HCT116 (cell line): ENCODE results near the gene HPS1. TPM values are rescaled to one million over a fixed set of nuclear protein-coding genes. Genes with fewer than 3 reads are reported as not detected.

ENCODE experiments used
- ATAC-seq: fragments of 200-7000 bp; cut with Tn5 transposase; 2 replicates; pipeline ENCODE4 v1.9.1; 2020; ENCODE audit warnings: mild to moderate bottlenecking, moderate library complexity
- BruUV-seq: library from RNA; stranded (reverse); fragments of 400-500 nt; replicated peaks from 2 replicates; lab custom pipeline; 2021; lab: Mats Ljungman, UMichigan
- CTCF ChIA-PET: fragments of 300-600 bp; sonication (Branson Sonifier 250); formaldehyde crosslinking; loops from one replicate; lab custom pipeline; 2021; ENCODE audit warnings: antibody characterized with exemption; lab: Charles Lee
- POLR2A ChIA-PET: fragments of 300-600, 350-600 bp; sonication (Branson Sonifier 250); formaldehyde crosslinking; loops from one replicate; lab custom pipeline; 2021; ENCODE audit warnings: antibody characterized with exemption; lab: Charles Lee
- RAD21 ChIA-PET, 2 experiments: fragments of 300-600 bp; sonication (Branson Sonifier 250); formaldehyde crosslinking; loops; one replicate each; lab custom pipeline; 2023; ENCODE audit warnings: low total read pairs in 2 of 2; ENCODE audit not compliant: uncharacterized antibody in 2 of 2, unreplicated experiment in 2 of 2, low non-redundant PET in 1 of 2; lab: Charles Lee
- DNase-seq: peaks from one replicate; pipeline ENCODE4 v3.0.0-alpha.2; 2010; ENCODE audit warnings: low read depth, low spot score
- H2AFZ ChIP-seq: fragments of 200-600 bp; shearing (Covaris generic), sonication (generic); 2 replicates; pipeline ENCODE4 v1.6.1; 2017; ENCODE audit warnings: low read depth, mixed run types, mixed read lengths, antibody characterized with exemption, low read length; ENCODE audit not compliant: poor library complexity, severe bottlenecking
- H3K27ac ChIP-seq: 2 replicates; pipeline ENCODE4 v1.5.1; 2012; ENCODE audit warnings: low read depth, low read length
- H3K27me3 ChIP-seq: fragments of 200-600 bp; sonication (generic); 2 replicates; pipeline ENCODE4 v1.6.1; 2016; ENCODE audit warnings: mixed run types, low read length, mixed read lengths; ENCODE audit not compliant: insufficient read depth
- H3K36me3 ChIP-seq, 2 experiments: fragments of 200-500 bp in 1 of 2; fragments of 200-600 bp in 1 of 2; sonication (Bioruptor generic) in 1 of 2; sonication (generic) in 1 of 2; 2 replicates each; pipeline versions ENCODE4 v1.5.1 to v1.6.1; 2014 to 2016; ENCODE audit warnings: low read length in 2 of 2, inconsistent platforms in 1 of 2, mixed read lengths in 1 of 2, mixed run types in 1 of 2; ENCODE audit not compliant: insufficient read depth in 2 of 2, control insufficient read depth in 1 of 2
- H3K4me1 ChIP-seq, 2 experiments: fragments of 200-600 bp in 1 of 2; sonication (generic) in 1 of 2; 2 replicates each; pipeline versions ENCODE4 v1.5.1 to v1.6.1; 2012 to 2017; ENCODE audit warnings: low read length in 2 of 2, inconsistent platforms in 1 of 2, mild to moderate bottlenecking in 1 of 2, mixed read lengths in 1 of 2, mixed run types in 1 of 2, moderate library complexity in 1 of 2; ENCODE audit not compliant: insufficient read depth in 2 of 2, control insufficient read depth in 1 of 2
- H3K4me2 ChIP-seq: fragments of 200-600 bp; sonication (generic); 2 replicates; pipeline ENCODE4 v1.6.1; 2017; ENCODE audit warnings: mixed run types, low read length, mixed read lengths
- H3K4me3 ChIP-seq, 2 experiments: fragments of 200-600 bp in 1 of 2; sonication (generic) in 1 of 2; replicated peaks in 1 of 2; 2 replicates each; pipeline ENCODE4 v1.5.1; 2011 to 2016; ENCODE audit warnings: low read length in 2 of 2, control low read depth in 1 of 2, low read depth in 1 of 2, mild to moderate bottlenecking in 1 of 2, mixed read lengths in 1 of 2, mixed run types in 1 of 2
- H3K79me2 ChIP-seq: fragments of 200-600 bp; sonication (generic); 2 replicates; pipeline ENCODE4 v1.6.1; 2017; ENCODE audit warnings: mild to moderate bottlenecking, mixed run types, low read length, moderate library complexity, mixed read lengths; ENCODE audit not compliant: insufficient read depth
- H3K9ac ChIP-seq: fragments of 200-600 bp; sonication (generic); 2 replicates; pipeline ENCODE4 v1.6.1; 2016; ENCODE audit warnings: low read length, mixed read lengths
- H3K9me2 ChIP-seq: fragments of 200-600 bp; sonication (generic), shearing (Covaris generic); 2 replicates; pipeline ENCODE4 v1.6.1; 2017; ENCODE audit warnings: mixed run types, mild to moderate bottlenecking, moderate library complexity; ENCODE audit not compliant: insufficient read depth
- H3K9me3 ChIP-seq, 2 experiments: fragments of 200-500 bp in 1 of 2; fragments of 200-600 bp in 1 of 2; sonication (Bioruptor generic) in 1 of 2; sonication (generic) in 1 of 2; 2 replicates each; pipeline ENCODE4 v1.6.1; 2014 to 2017; ENCODE audit warnings: low read length in 2 of 2, mixed read lengths in 2 of 2, inconsistent platforms in 1 of 2, low read depth in 1 of 2, mild to moderate bottlenecking in 1 of 2, mixed run types in 1 of 2, moderate library complexity in 1 of 2; ENCODE audit not compliant: control insufficient read depth in 1 of 2, insufficient read depth in 1 of 2
- H4K20me1 ChIP-seq: fragments of 200-600 bp; sonication (generic), shearing (Covaris generic); 2 replicates; pipeline ENCODE4 v1.6.1; 2017; ENCODE audit warnings: mixed run types, mild to moderate bottlenecking, moderate library complexity; ENCODE audit not compliant: insufficient read depth
- ATF3 ChIP-seq: IDR thresholded peaks from 2 replicates; pipeline ENCODE4 v1.6.1; 2012
- CBX3 ChIP-seq: IDR thresholded peaks from 2 replicates; pipeline ENCODE4 v1.6.1; 2012; ENCODE audit warnings: low read depth
- CEBPB ChIP-seq: IDR thresholded peaks from 2 replicates; pipeline ENCODE4 v1.6.1; 2012; ENCODE audit warnings: low read depth
- CTCF ChIP-seq, 3 experiments: fragments of 200-600 bp in 1 of 3; sonication (generic) in 1 of 3; IDR thresholded peaks in 2 of 3; conservative IDR thresholded peaks in 1 of 3; 2 replicates each; pipeline ENCODE4 v1.5.1; 2012 to 2017; ENCODE audit warnings: low read depth in 2 of 3, low read length in 2 of 3, antibody characterized with exemption in 1 of 3, borderline replicate concordance in 1 of 3, control low read depth in 1 of 3, mild to moderate bottlenecking in 1 of 3, mixed read lengths in 1 of 3, mixed run types in 1 of 3, moderate library complexity in 1 of 3; ENCODE audit not compliant: insufficient read depth in 1 of 3
- EGR1 ChIP-seq: IDR thresholded peaks from 2 replicates; pipeline ENCODE4 v1.6.1; 2012; ENCODE audit warnings: low read depth
- EZH2 ChIP-seq: fragments of 200-600 bp; sonication (generic); IDR thresholded peaks from 2 replicates; pipeline ENCODE4 v1.6.1; 2017; ENCODE audit warnings: antibody characterized with exemption, mixed run types
- EZH2phosphoT487 ChIP-seq: fragments of 200-600 bp; IDR thresholded peaks from 2 replicates; pipeline ENCODE4 v1.6.1; 2018; ENCODE audit warnings: antibody characterized with exemption, borderline replicate concordance
- FOSL1 ChIP-seq: IDR thresholded peaks from 2 replicates; pipeline ENCODE4 v1.6.1; 2012; ENCODE audit warnings: low read depth
- JUND ChIP-seq: IDR thresholded peaks from 2 replicates; pipeline ENCODE4 v1.6.1; 2012
- POLR2AphosphoS5 ChIP-seq: IDR thresholded peaks from 2 replicates; pipeline ENCODE4 v1.6.1; 2011; ENCODE audit warnings: mild to moderate bottlenecking, low read depth, low read length, moderate library complexity
- RAD21 ChIP-seq: IDR thresholded peaks from 2 replicates; pipeline ENCODE4 v1.6.1; 2012; ENCODE audit warnings: low read depth, mild to moderate bottlenecking
- TCF7L2 ChIP-seq: IDR thresholded peaks from 2 replicates; pipeline ENCODE4 v1.7.0; 2011; ENCODE audit warnings: borderline replicate concordance, inconsistent platforms; ENCODE audit not compliant: insufficient read depth, insufficient read length; ENCODE audit errors: extremely low read depth
- YY1 ChIP-seq: IDR thresholded peaks from 2 replicates; pipeline ENCODE4 v1.6.1; 2011; ENCODE audit warnings: low read length, low read depth, moderate library complexity, mild to moderate bottlenecking; ENCODE audit not compliant: insufficient replicate concordance; ENCODE audit errors: extremely low read depth
- ZFX ChIP-seq: fragments of 450-650 bp; IDR thresholded peaks from 2 replicates; pipeline ENCODE4 v1.6.1; 2017
- ZNF274 ChIP-seq: fragments of 200-500 bp; sonication (Bioruptor generic); IDR thresholded peaks from 2 replicates; pipeline ENCODE4 v1.6.1; 2014; ENCODE audit warnings: mild to moderate bottlenecking, low read depth, low read length, inconsistent platforms
- intact Hi-C: fragments of 100-400 bp; cut with micrococcal nuclease; formaldehyde crosslinking; loops from 2 replicates; pipeline ENCODE4 v1.10.0; 2022
- total RNA-seq: library from RNA; stranded (reverse); gene quantifications from one replicate; pipeline ENCODE4 v1.2.1, GENCODE V29; 2021; ENCODE audit not compliant: unreplicated experiment

The HPS1 gene
- total RNA-seq, 1 experiment from 2014 or later = 64.3 TPM

- Histone ChIP-seq H3K4me1 (no peaks in the 10 kb centered on the region), H3K4me2 (no peak overlapping the region), H3K27me3 (no peaks in the 10 kb centered on the region), H3K9me3 (no peaks in the 10 kb centered on the region), H3K4me3 (no peak overlapping the region), H3K36me3 (no peaks in the 10 kb centered on the region), H3K9ac (no peak overlapping the region), H2AFZ (no peak overlapping the region), H3K79me2 (no peaks in the 10 kb centered on the region), H3K9me2 (no peaks in the 10 kb centered on the region), H3K27ac (no peak overlapping the region), H4K20me1 (no peaks in the 10 kb centered on the region)
- ATAC-seq (no peak), DNase-seq (no peak)
- ChIA-PET POLR2A (interaction anchor here (1.2 kb wide), 1 partner anchor 24 kb away, joined by 3 read pairs; the partner anchor contains the start of gene PYROXD2), RAD21 (no interaction called here), CTCF (no interaction called here)
- TF ChIP-seq TCF7L2 (no peak), ZFX (no peak), ZNF274 (no peak), YY1 (no peak), POLR2AphosphoS5 (no peak), EZH2 (no peak), CTCF (IDR thresholded peaks at IDR 0.05 in 2 of 3, conservative IDR thresholded peaks at IDR 0.05 in 1 of 3; ENCODE audit: borderline replicate concordance in 1 of 3, insufficient read depth in 1 of 3, low read depth in 2 of 3, low read length in 2 of 3) (no peak), RAD21 (no peak), EGR1 (no peak), CBX3 (no peak), CEBPB (no peak), EZH2phosphoT487 (no peak), ATF3 (no peak), FOSL1 (no peak), JUND (no peak)
- BruUV-seq = no TSS peak
- intact Hi-C loops = no loop called here
Measured at GRCh38 chr10:98391578-98391991, 55.1 kb downstream of the HPS1 start.
